Measurements from ENCODE around the gene VARS2. TPM values are rescaled to one million over a fixed set of nuclear protein-coding genes. Genes with fewer than 3 reads are reported as not detected.
"Not testable (repeated sequence)": the region's sequence is repeated elsewhere in the genome, so short reads cannot be mapped to it uniquely, and the experiment has no call there.

VARS2 gene
- total RNA-seq, 4 donors from 2014 or later, result 13.1 to 64.7 (median 25.8) TPM

- Histone ChIP-seq H3K4me3 (no peak overlapping the region), H3K27me3 (no peaks in the 10 kb centered on the region), H3K27ac (no peak overlapping the region), H3K36me3 (peaks cover 0 to 26% (median 11%) of the 10 kb centered on the region in 4 donors), H3K9me3 (no peaks in the 10 kb centered on the region), H3K4me1 (peaks cover 9 to 24% (median 17%) of the 10 kb centered on the region in 4 donors)
- in situ Hi-C loops (cut with MboI; ENCODE audit: low pct_ligation_motif_present in 1 of 4, low pct_unique_long_range_greater_than_20kb in 1 of 4, low sequenced_read_pairs in 3 of 4) (loop anchor here in 3 of 4 donors (5.0 to 10.0 kb wide), 2 partner anchors 157 to 160 kb away; no protein-coding TSS in a partner anchor), intact Hi-C loops (cut with DNase I; ENCODE audit: low total_unique reads) (loop anchor here (5.0 kb wide), 1 partner anchor 150 kb away; no protein-coding TSS in a partner anchor)
- no peak for TF ChIP-seq CTCF (IDR thresholded peaks at IDR 0.05)
- TF ChIP-seq EP300 (IDR thresholded peaks at IDR 0.05; ENCODE audit: low read depth), result no peak
- 94% methylated on average over 8 of the region's 8 CpGs; no CpG with 5 or more reads in 1 of the 2 donors for WGBS, 2 donors (ENCODE audit: low coverage in 1 of 2)
- DNase-seq, result no peak
Observed at GRCh38 chr6:30917487-30917886, 3.4 kb downstream of the VARS2 start.

GRCh38 chr6:30918670-30919069, 4.6 kb downstream of the VARS2 start:
- in situ Hi-C loops (cut with MboI; ENCODE audit: low pct_ligation_motif_present in 1 of 4, low pct_unique_long_range_greater_than_20kb in 1 of 4, low sequenced_read_pairs in 3 of 4), result loop anchor here in 3 of 4 donors (5.0 to 10.0 kb wide), 2 partner anchors 156 to 159 kb away; no protein-coding TSS in a partner anchor
- WGBS, 2 donors (ENCODE audit: low coverage in 1 of 2), result 93% methylated on average over 8 of the region's 8 CpGs; no CpG with 5 or more reads in 1 of the 2 donors
- H3K36me3 ChIP-seq, result peaks cover 0 to 32% (median 15%) of the 10 kb centered on the region in 4 donors
- intact Hi-C loops (cut with DNase I; ENCODE audit: low total_unique reads), result loop anchor here (5.0 kb wide), 1 partner anchor 149 kb away; no protein-coding TSS in a partner anchor
- no peak for TF ChIP-seq EP300 (IDR thresholded peaks at IDR 0.05; ENCODE audit: low read depth)
- TF ChIP-seq POLR2AphosphoS5 (IDR thresholded peaks at IDR 0.05), result no peak
- no peak for TF ChIP-seq CTCF (IDR thresholded peaks at IDR 0.05)
- TF ChIP-seq POLR2A (IDR thresholded peaks at IDR 0.05), result no peak
- DNase-seq, result no peak
- no peaks in the 10 kb centered on the region for H3K27me3 ChIP-seq
- no peak overlapping the region for H3K27ac ChIP-seq
- H3K9me3 ChIP-seq, result no peaks in the 10 kb centered on the region
- H3K4me1 ChIP-seq, result peaks cover 9 to 18% (median 13%) of the 10 kb centered on the region in 4 donors
- H3K4me3 ChIP-seq, result no peak overlapping the region

GRCh38 chr6:30922447-30922852, 8.4 kb downstream of the VARS2 start:
- Histone ChIP-seq H3K4me1 (no peaks in the 10 kb centered on the region), H3K9me3 (no peaks in the 10 kb centered on the region), H3K4me3 (no peak overlapping the region), H3K27ac (no peak overlapping the region), H3K27me3 (no peaks in the 10 kb centered on the region), H3K36me3 (peaks cover 0 to 38% (median 16%) of the 10 kb centered on the region in 4 donors)
- WGBS, 2 donors (ENCODE audit: low coverage in 1 of 2), result 85% methylated on average over 7 of the region's 7 CpGs; no CpG with 5 or more reads in 1 of the 2 donors
- in situ Hi-C loops (cut with MboI; ENCODE audit: low pct_ligation_motif_present in 1 of 4, low pct_unique_long_range_greater_than_20kb in 1 of 4, low sequenced_read_pairs in 3 of 4), result no loop called here
- no peak for DNase-seq
- intact Hi-C loops (cut with DNase I; ENCODE audit: low total_unique reads), result no loop called here
- TF ChIP-seq POLR2AphosphoS5 (IDR thresholded peaks at IDR 0.05) (no peak), EP300 (IDR thresholded peaks at IDR 0.05; ENCODE audit: low read depth) (no peak), CTCF (IDR thresholded peaks at IDR 0.05) (no peak), POLR2A (IDR thresholded peaks at IDR 0.05) (no peak)

GRCh38 chr6:30924040-30924627, 10.1 kb downstream of the VARS2 start:
- H3K4me3 ChIP-seq; intact Hi-C loops (cut with DNase I; ENCODE audit: low total_unique reads); in situ Hi-C loops (cut with MboI; ENCODE audit: low pct_ligation_motif_present in 1 of 4, low pct_unique_long_range_greater_than_20kb in 1 of 4, low sequenced_read_pairs in 3 of 4); DNase-seq; H3K27ac ChIP-seq; H3K27me3 ChIP-seq; H3K9me3 ChIP-seq; H3K4me1 ChIP-seq: not testable (repeated sequence)
- H3K36me3 ChIP-seq, result peaks cover 0 to 32% (median 15%) of the 10 kb centered on the region in 4 donors
- WGBS, 2 donors (ENCODE audit: low coverage in 1 of 2), result 93% methylated on average over 7 of the region's 9 CpGs; no CpG with 5 or more reads in 1 of the 2 donors
